ENCODE results near the gene CTTN.

CTTN gene

DNA sequence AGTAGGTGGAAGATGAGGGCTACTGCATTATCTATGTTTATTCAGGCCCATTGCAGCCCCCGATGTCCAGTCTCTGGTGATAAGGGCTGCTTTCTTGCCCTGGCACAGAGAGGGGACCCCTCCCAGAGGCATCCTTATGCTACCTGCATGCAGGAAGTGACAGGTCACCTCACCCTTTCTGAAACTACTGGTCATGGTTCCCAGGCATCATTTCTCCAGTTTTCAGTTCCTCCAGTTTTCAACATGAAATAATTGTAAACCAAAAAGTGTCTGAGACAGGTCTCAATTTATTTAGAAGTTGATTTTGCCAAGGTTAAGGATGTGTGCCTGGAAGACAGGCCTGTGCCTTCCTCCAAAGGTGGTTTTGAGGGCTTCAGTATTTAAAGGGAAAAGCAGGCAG is 57.0 kb downstream of the CTTN start:
- no peak for DNase-seq (ENCODE audit: low read depth)

DNA sequence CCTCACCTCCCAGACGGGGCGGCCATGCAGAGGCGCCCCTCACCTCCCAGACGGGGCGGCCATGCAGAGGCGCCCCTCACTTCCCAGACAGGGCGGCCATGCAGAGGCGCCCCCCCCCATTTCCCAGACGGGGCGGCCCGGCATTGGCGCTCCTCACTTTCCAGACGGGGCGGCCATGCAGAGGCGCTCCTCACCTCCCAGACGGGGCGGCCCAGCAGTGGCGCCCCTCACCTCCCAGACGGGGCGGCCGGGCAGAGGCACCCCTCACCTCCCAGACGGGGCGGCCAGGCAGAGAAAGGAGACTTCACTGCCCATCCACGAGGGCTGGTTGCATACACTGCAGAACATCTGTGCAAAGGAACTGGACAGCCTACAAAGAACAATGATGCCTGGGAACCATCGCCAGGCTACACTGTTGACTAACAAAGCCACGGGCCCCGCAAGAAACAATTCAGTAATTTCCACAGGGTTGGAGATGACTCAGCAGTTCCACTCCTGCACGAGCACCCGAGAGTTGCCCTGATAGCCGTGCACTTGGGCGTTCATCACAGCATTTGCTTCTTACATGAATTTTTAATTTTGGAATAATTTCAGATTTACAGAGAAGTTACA is 58.7 kb downstream of the CTTN start:
- no peak for DNase-seq (ENCODE audit: low read depth)

DNA sequence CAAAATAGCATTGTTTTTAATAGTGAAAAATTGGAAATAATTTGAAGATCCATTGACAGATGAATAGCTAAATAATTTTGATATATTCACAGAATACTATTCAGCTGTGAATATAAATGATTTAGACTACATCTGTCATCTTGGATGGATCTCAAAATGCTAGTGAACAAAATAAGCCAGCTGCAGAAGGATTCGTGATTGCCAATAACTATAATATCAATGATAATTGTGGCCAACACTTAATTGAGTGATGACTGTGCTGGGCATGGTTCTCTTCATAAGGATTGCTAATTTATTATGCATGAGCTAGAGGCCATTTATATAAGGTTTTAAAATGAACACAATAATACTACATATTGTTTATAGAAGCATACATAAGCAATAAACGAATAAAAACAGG is 60.4 kb downstream of the CTTN start:
- DNase-seq (ENCODE audit: low read depth) = no peak

DNA sequence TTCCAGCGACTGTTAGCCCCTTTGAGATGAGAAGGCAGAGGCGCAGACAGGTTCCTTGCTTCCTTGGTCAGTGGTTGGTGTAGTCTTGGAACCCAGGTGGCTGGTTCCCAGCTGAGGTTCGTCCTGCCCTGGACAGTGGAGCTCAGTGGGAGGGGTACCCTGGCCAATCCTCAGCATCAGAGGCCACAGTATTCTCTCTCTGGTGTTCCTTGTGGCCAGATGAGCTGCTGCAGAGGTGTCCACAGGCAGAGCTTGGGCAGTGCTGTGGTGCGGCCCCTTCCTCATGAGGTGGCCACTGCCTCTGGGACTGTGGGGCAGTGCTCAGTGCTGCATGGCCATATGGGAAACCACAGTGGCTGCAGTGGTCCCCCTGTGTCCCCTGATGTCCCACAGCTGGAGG is 61.8 kb downstream of the CTTN start:
- no peak for DNase-seq (ENCODE audit: low read depth)

DNA sequence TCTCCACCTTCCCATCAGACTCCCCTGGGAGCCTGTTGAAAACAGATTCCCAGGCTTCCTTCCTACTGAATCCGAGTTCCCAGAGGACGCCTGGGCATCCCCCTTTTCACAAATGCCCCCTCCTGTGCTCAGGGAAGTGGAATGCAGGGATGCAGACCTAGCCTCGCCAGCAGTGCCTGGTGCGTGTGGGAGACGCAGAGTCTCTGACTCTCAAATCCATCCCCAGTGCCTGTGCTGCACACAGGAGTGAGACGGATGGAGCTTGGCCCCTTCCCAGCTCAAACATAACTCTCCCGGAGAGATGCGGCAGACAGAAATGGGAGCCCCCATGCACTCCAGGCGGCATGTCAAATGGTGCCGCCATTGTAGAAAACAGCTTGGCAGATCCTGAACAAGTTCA is 62.6 kb downstream of the CTTN start:
- DNase-seq (ENCODE audit: low read depth) = no peak

DNA sequence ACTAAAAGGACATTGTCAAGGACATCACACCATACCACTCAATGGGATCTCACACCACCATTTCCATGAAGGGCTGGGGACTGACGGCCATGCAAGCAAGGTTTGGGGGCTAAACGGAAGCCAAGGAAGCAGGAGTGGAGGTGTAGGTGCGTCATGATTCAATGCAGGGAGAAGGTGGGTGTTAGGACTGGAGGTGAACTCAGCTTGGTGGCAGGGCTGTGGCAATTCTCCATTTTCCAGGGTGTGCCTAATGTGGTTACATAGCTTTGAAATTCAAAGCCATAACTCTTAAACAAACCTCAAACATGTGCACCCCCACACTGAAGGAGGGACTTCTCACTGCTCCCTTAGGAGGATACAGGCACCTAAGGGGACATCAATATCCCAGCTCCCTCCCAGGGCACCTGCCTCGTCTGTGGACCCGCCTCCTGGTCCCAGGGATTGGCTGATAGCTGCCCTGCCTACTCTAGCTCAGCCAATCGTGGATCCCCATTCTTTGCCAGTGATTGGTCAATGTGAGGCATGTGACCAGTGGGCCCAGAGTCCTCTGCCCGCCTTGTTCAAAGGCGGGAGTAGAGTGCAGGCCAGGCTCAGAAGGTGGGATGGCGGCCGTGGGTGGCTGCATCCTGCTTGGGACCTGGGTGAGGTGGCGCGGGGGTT is 64.6 kb downstream of the CTTN start:
- no peak for DNase-seq (ENCODE audit: low read depth)

DNA sequence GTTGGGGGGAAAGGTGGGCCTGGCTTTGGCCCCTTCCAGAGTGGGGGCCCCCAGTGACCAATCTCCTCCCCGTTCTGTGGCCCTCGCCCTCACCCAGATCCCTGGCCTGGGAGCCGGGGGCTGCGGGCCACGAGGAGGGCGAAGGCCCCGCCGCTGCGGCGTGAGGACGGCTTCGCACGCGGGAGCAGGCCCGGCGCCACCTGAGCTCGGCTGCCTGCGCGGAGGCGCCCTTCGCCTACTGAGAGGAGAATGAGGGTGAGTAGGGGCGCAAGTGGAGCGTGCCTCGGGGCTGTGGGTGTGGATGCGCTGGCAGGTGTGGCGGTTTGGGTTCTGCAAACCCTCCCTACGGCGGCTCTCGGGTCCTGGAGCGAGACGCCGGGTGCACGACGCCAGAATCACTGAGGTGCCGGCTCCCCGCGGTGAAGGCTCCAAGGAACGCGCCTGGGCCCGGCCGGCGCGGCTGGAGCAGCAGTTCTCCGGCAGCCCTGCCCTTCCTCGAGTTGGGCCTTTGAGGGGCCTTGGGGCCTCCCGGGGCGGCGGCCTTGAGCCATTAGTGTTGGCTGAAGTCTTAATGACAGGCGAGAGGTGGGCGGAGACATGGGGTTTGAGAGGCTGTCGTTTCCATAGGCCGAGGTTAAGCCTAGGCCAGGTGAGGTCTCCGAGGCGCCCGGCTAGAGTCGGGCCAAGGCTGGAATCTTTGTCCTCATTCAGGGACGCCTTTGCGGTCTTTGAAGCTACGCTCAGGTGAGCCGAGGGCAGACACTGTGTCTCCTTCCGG is 65.3 kb downstream of the CTTN start:
- no peak for DNase-seq (ENCODE audit: low read depth)

DNA sequence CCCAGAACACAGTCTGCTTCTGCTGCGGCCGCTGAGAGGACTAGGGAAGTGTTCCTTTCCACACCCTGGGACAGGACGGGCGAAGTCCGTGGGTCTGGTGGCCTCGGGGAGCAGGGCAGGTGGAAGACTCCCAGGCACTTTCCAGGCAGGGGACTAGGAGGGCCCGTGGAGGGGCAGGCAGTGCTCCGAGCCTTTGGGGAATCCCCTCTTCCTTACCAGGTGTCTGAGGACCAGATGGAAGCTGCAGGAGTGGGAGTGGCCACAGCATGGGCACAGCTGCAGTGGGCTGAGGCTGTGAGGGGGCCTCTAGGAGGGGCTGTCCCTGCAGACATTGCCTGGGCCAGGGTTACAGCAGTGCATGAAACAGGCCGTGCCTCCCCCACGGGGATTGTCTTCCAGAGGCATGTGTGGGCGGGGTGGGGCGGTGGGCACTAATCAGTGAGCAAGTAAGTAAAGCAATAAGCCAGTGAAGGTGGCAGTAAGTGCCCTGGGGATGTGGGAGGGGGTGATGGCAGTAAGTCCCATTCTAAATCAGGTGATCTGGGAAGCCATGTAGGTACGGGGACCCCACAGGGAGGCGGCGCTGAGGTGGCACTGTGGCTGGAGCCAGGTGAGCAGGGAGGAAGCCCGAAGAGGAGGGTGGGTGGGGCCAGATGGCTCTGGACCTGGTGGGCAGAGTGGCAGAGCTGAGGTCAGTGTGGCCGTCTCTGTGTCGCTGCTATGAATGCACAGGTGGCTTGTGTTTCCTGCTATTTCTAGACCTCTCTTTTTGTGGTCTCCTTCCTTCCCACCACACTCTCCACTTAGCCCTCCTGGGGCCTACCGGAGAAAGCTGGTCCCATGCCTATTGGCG is 66.4 kb downstream of the CTTN start:
- DNase-seq (ENCODE audit: low read depth) = no peak

DNA sequence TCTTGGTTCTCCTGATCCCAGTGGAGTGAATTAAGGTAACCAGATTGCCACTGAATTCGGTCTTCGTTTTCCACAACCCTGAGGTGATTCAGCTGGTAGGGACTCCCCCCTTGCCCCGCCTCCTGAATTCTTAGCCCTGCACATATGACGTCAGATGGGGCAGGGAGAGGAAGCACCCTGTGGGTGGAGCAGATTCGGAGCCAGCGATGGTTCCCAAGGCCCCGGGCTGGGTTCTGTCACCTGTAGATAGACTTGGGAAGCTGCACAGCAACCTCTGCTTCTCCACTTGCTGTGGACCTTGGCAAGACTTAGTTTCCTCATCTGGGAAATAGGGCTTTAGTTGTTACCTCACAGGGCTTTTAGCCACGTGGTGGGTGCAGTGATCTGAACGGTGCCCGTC is 67.8 kb downstream of the CTTN start:
- no peak for DNase-seq (ENCODE audit: low read depth)

DNA sequence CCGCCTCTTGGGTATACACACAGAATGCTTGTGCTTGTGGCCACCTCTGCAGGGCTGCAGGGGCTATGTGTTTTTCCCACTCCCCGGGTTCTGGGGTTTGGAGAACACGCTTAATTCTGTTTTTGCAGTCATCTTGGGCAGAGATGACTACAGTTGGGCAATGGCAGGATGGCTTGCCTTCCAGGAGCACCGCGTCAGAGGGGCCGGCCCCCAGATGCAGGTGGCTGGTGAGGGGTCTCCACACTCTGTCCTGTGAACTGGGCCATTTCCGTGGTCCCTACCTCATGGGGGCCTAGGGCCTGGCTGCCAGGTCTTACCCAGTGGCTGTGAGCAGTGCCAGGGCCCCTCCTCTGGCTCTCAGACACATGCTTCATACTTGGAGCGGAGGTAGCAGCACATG is 68.3 kb downstream of the CTTN start:
- DNase-seq (ENCODE audit: low read depth) = no peak

DNA sequence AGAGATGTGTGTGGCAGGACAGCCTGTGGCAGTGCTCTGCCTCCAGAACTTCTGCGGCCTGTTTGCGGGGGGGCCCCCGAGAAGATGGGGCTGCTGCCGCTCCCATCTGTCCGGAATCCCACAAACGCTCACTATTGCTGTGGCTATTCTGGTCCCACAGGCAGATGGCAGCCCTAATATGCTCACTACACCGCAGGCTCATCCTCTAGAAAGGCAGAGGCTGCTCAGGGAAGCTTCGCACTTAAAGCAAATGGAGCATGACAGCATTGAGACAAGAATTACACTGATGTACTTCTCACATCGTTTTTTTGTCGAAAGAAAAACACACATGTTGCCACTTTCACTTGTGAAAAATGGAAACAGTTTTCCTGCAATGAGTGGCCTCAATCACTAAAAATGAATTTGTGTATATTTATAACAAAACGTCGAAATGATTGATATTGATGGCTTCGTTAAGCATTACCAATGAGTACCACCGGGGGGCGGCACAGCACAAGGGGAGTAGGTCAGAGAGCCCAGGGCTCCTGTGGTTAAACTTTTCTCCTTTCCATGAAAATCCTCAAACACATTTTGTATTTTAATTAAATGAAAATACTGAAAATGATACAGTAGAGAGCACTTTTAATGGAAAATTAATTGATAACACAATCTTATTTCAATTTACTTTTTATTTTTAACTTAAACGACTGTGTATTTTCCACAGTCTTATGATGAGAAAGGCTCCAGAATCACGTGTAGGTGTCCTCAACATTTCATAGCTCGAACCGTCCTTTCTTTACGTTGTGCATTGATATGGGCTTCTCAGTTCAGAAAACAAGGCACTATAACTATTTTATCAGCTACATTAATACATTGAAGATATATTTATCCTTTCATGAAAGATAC is 69.1 kb downstream of the CTTN start:
- DNase-seq (ENCODE audit: low read depth) = peak; percentile 26

DNA sequence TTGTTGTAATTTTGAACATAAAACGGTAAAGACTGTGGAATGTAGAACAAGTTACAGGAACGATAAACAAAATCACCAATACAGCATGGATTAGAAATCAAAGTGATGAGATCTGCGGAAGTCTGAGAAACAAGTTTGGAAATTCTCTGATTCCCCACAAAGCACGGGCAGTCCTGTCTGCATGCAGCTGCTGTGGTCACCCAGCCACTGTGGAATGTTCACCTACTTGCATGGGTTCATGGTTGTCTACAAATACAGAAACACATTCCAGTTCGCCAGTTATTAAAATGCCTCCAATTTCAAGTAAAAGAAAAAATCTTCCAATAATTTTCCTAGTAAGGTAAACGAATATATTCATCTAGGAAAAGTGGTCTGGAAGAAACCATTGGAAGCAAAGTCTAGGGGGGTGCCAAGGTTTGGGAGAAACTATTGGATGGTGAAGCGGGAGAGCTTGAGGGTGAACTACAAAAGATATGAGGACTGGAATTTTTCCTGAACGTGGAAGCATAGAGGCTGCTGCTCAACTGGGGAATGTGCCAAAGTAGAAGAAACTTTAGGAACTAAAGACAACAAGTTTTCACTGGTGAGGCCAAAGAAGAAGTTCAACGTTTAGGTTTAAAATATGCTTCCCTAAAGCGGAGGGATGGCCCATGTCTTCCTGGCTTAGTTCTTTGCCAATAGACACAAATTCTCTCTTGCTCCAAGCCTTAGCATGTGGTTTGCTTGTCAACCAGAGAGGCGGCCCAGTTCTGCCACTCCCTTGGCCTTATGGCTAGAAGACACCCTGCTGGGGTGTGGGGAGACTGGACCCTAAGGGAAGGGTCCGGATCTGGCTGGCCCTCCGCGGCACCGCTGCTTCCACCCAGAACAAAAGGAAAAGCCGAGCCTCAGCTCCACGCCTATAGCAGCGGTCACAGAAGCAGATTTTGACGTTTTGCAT is 70.2 kb downstream of the CTTN start:
- DNase-seq (ENCODE audit: low read depth) = no peak

DNA sequence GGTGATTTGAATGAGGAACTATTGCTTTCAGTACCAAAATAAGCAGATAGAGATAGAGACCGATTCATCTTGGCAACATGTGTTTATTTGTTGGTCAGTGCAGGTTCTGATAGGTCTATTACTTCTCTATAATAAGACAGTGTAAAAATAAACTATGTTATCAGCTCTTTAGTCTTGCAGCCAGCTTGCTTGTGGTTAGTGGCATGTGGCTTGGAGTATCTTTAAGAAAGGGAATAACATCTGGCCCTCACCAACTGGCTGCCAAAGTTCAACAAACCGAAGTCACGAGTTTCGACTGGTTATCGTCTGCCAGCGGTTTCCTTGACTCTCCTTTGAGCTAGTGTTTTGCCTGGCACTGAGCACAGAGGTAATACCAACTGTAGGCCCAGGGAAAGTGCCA is 71.8 kb downstream of the CTTN start:
- no peak for DNase-seq (ENCODE audit: low read depth)

DNA sequence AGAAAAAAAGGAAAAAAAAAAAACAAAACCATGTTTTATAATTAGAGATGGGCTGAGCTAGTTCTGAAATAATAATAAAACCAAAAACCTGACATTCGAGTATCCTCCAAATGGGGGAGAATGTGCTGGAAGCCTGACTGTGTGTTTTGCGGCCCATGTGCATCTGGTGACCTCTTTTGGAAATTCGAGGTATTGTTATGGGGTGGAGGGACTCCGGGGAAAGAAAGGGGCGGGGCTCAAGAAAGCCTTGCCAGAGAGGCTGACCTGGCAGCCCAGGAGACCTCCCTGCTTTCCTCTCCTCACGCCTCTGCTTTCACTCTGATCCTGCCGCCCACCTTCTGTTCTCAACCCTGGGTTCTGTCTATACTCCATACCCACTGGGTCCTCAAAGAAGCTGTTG is 72.9 kb downstream of the CTTN start:
- no peak for DNase-seq (ENCODE audit: low read depth)

DNA sequence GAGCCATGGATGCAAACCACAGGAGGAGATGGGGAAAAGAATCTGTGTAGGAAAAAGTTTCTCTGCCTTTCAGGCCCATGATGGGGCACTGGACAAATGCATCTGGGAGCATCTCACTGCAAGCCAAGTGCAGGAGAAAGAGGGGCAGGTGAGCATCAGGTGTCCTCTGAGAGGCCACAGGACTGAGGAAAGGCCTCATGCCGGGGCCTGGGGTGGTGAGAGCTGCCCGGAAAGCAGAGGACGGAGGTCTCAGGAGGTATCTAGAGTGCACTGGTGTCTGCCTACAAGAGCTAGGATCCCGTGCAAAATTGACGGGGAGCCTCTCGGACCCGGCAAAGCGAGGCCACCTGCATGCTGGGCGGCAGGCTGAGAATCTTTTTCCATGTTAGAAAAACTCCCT is 73.9 kb downstream of the CTTN start:
- no peak for DNase-seq (ENCODE audit: low read depth)

DNA sequence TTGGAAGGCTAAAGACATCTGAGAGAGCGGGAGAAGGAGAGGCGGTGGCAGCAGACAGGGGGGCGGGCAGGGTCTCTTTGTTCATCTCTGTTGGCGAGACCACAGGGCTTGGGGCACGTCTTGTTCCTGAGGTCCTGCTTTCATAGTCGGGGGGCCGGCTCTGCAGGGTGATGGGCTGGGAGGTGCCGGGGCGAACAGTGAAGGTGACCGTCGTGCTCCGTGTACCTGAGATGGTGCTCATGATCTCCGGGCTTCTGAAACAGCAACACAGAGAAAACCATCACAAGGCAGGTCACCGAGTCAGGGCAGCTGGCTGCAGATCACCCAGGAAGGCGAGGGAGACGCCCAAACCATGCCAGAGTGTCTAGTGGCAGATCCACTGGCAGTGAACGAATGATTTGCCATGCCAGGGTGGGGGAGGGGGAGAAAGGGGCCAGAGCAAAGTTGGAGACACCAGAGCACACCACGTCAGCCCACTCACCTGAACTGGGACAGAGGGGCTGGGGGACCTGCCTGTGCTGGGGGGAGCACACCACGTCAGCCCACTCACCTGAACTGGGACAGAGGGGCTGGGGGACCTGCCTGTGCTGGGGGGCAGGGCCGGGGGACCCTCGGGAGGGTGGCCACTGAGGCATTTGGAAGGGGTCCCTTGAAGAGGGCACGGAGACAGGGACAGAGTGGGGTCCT is 75.0 kb downstream of the CTTN start:
- DNase-seq (ENCODE audit: low read depth) = no peak

DNA sequence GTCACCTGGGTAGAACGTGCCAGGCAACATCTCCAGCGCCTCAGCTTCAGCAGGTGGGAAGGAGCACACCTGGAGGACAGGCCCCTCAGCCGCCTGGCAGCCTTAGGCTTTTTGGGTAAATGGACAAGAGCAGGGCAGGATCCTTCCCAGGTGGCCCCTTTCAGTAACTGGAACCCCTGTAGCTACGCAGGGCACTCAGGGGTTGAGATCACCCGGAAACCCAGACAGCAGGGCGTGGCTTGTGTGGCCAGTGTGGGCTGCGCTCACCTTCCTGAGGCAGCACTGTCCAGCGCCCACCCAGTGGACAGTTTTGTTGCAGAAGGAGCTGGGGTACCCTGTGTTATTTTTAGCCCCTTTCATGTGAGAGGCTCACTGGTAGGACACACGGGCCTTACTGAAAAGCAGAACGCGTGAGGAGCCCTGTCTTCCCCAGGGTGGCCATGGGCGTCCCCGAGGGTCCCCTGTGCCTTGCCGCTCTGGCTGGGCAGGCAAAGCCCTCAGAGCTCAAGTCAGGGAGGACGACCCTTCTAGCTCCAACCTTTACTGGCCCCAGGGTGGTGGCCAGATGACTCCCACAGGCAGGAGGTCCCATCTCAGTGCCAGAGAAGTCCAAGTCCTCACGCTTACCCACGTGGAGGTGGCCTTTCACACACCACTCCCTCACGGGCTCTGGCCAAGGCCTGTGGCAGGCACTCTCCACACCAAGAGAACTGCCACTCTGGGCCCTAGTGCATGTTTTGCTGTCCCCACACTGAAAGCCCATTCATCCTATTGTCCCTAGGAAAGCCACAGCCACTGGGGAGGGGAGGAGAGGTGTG is 75.8 kb downstream of the CTTN start:
- no peak for DNase-seq (ENCODE audit: low read depth)

DNA sequence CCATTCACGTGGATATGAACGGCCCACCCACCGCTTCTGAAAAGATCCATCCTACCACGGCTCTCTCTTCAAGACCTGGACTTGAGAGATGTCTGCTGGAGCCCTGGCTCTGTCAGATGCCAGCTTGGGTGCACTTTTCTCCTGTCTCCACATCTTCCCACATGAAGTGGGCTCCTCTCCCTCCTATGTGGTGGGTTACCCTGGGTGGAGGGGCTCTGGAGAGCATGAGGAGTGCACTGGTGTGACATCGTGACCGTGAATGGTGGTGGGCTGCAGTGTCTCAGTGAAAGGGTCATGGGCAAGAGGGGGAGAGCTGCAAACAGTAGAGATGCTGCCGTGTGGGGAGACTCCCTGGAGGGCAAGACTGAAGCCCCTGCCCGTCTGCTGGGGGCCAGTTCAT is 76.4 kb downstream of the CTTN start:
- no peak for DNase-seq (ENCODE audit: low read depth)

DNA sequence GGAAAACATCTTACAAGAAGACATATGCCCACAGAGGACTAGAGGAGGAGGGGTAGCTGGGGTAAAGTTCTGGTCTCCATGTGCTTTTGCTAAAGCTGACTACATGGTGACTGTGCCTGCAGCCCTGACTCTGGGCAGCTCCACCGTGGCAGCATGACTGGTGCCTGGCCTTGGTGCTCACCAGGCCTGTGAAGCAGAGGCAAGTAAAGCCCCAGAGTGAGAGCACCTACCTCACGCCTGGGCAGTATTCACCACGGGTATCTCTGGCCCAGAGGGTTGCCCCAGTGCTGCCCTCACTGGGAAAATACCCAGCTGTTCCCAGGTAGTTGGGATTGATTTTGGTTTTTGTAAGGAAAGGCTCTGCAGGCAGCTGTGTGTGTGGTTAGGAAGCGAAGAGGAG is 78.3 kb downstream of the CTTN start:
- DNase-seq (ENCODE audit: low read depth) = no peak
